Measurements from ENCODE around the gene REEP2.
"Not testable (repeated sequence)": the region's sequence is repeated elsewhere in the genome, so short reads cannot be mapped to it uniquely, and the experiment has no call there.

The REEP2 gene

DNA sequence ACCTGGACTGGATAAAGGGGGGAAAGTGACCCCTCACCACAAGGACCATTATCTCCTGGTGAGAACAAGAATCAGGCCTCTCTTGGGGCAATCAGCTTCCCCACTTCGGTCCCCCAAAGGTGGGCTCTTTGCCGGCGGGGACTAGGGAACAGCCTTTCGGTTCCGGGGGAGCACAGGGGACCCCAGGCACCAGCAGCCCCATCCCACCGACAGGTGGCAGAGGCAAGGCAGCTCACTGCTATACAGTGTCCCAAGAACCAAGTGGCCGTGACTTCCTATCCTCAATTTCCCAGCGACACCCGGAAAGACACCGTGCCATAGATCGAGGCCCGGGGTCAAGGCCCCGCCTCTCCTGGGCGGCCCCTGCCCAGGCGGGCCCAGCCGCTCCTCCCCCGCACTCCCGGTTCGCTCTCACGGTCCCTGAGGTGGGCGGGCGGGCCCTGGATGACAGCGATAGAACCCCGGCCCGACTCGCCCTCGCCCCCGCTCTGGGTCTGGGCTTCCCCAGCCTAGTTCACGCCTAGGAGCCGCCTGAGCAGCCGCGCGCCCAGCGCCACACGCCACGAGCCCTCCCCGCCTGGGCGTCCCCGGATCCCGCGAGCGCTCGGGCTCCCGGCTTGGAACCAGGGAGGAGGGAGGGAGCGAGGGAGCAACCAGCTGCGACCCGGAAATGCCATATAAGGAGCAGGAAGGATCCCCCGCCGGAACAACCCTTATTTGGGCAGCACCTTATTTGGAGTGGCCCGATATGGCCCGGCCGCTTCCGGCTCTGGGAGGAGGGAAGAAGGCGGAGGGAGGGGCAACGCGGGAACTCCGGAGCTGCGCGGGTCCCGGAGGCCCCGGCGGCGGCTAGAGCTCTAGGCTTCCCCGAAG, 25.8 kb downstream of the REEP2 start:
- intact Hi-C loops (cut with DNase I) = loop anchor here (1.0 to 2.0 kb wide), 3 partner anchors 28 to 78 kb away; partner anchors contain the start of gene ETF1
- DNase-seq = peak; percentile 94 to 100 (median 98)

DNA sequence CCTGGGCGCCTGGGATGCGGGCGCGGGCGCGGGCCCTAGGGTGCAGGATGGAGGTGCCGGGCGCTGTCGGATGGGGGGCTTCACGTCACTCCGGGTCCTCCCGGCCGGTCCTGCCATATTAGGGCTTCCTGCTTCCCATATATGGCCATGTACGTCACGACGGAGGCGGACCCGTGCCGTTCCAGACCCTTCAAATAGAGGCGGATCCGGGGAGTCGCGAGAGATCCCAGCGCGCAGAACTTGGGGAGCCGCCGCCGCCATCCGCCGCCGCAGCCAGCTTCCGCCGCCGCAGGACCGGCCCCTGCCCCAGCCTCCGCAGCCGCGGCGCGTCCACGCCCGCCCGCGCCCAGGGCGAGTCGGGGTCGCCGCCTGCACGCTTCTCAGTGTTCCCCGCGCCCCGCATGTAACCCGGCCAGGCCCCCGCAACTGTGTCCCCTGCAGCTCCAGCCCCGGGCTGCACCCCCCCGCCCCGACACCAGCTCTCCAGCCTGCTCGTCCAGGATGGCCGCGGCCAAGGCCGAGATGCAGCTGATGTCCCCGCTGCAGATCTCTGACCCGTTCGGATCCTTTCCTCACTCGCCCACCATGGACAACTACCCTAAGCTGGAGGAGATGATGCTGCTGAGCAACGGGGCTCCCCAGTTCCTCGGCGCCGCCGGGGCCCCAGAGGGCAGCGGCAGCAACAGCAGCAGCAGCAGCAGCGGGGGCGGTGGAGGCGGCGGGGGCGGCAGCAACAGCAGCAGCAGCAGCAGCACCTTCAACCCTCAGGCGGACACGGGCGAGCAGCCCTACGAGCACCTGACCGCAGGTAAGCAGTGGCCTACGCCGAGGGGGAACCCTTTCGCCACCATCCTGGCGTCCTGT, 26.6 kb downstream of the REEP2 start, which contains the start of gene EGR1:
EGR1 (plus strand) TSS at position 219 of the 864 bp plus-strand sequence; CDS start at position 502, 283 bp downstream.
- intact Hi-C loops (cut with DNase I) = loop anchor here (1.0 to 2.0 kb wide), 2 partner anchors 27 to 77 kb away; partner anchors contain the start of gene ETF1
- DNase-seq = peak; percentile 95 to 100 (median 97)

DNA sequence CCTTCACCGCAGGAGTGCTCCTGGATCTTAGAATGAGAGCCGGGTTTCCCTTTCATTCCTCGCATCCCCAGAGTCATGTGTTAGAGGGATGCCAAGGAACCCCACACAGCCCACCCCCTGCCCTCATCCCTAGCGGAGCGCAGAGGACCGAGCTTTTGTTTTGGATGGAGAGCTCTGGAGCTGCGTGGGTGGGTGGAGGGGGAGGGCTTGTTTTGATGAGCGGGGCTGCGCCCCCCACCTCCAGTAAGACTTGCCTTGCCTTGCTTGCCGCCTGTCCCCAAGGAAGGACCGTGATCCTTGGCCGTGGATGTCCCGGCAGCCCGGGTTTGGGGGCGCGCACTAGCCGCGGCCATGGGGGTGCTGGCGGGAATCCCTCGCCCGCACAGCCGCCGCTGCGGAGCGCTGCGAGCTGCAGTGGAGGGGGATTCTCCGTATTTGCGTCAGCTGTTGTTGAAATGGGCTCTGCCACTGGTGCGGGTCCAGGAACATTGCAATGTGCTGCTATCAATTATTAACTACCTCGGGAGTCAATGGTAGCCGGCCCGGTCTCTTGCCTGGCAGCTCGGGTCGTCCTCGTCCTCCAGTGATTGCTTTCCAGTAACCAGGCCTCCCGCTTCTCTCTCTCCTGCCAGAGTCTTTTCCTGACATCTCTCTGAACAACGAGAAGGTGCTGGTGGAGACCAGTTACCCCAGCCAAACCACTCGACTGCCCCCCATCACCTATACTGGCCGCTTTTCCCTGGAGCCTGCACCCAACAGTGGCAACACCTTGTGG, 27.5 kb downstream of the REEP2 start:
- intact Hi-C loops (cut with DNase I) = no loop called here
- peak in 2 of 10 donors; percentile 64 to 80 for DNase-seq

DNA sequence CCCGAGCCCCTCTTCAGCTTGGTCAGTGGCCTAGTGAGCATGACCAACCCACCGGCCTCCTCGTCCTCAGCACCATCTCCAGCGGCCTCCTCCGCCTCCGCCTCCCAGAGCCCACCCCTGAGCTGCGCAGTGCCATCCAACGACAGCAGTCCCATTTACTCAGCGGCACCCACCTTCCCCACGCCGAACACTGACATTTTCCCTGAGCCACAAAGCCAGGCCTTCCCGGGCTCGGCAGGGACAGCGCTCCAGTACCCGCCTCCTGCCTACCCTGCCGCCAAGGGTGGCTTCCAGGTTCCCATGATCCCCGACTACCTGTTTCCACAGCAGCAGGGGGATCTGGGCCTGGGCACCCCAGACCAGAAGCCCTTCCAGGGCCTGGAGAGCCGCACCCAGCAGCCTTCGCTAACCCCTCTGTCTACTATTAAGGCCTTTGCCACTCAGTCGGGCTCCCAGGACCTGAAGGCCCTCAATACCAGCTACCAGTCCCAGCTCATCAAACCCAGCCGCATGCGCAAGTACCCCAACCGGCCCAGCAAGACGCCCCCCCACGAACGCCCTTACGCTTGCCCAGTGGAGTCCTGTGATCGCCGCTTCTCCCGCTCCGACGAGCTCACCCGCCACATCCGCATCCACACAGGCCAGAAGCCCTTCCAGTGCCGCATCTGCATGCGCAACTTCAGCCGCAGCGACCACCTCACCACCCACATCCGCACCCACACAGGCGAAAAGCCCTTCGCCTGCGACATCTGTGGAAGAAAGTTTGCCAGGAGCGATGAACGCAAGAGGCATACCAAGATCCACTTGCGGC, 28.2 kb downstream of the REEP2 start:
- intact Hi-C loops (cut with DNase I) = no loop called here
- peak in 3 of 10 donors; percentile 78 to 90 (median 89) for DNase-seq

DNA sequence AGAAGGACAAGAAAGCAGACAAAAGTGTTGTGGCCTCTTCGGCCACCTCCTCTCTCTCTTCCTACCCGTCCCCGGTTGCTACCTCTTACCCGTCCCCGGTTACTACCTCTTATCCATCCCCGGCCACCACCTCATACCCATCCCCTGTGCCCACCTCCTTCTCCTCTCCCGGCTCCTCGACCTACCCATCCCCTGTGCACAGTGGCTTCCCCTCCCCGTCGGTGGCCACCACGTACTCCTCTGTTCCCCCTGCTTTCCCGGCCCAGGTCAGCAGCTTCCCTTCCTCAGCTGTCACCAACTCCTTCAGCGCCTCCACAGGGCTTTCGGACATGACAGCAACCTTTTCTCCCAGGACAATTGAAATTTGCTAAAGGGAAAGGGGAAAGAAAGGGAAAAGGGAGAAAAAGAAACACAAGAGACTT, 28.9 kb downstream of the REEP2 start:
- DNase-seq = peak in 1 of 10 donors; percentile 53
- intact Hi-C loops (cut with DNase I) = no loop called here

DNA sequence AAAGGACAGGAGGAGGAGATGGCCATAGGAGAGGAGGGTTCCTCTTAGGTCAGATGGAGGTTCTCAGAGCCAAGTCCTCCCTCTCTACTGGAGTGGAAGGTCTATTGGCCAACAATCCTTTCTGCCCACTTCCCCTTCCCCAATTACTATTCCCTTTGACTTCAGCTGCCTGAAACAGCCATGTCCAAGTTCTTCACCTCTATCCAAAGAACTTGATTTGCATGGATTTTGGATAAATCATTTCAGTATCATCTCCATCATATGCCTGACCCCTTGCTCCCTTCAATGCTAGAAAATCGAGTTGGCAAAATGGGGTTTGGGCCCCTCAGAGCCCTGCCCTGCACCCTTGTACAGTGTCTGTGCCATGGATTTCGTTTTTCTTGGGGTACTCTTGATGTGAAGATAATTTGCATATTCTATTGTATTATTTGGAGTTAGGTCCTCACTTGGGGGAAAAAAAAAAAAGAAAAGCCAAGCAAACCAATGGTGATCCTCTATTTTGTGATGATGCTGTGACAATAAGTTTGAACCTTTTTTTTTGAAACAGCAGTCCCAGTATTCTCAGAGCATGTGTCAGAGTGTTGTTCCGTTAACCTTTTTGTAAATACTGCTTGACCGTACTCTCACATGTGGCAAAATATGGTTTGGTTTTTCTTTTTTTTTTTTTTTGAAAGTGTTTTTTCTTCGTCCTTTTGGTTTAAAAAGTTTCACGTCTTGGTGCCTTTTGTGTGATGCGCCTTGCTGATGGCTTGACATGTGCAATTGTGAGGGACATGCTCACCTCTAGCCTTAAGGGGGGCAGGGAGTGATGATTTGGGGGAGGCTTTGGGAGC, 29.5 kb downstream of the REEP2 start:
- intact Hi-C loops (cut with DNase I) = no loop called here
- no peak for DNase-seq

DNA sequence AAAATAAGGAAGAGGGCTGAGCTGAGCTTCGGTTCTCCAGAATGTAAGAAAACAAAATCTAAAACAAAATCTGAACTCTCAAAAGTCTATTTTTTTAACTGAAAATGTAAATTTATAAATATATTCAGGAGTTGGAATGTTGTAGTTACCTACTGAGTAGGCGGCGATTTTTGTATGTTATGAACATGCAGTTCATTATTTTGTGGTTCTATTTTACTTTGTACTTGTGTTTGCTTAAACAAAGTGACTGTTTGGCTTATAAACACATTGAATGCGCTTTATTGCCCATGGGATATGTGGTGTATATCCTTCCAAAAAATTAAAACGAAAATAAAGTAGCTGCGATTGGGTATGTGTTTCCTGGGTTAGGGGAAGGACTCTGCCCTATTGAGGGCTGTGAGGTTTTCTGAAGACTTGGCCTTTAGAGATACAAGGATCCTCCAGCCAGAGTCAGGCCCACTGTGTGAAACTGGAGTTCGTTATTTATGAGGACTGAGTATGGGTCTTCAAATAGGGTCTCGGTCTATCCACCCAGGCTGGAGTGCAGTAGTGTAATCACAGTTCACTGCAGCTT, 30.2 kb downstream of the REEP2 start:
- intact Hi-C loops (cut with DNase I) = no loop called here
- no peak for DNase-seq

DNA sequence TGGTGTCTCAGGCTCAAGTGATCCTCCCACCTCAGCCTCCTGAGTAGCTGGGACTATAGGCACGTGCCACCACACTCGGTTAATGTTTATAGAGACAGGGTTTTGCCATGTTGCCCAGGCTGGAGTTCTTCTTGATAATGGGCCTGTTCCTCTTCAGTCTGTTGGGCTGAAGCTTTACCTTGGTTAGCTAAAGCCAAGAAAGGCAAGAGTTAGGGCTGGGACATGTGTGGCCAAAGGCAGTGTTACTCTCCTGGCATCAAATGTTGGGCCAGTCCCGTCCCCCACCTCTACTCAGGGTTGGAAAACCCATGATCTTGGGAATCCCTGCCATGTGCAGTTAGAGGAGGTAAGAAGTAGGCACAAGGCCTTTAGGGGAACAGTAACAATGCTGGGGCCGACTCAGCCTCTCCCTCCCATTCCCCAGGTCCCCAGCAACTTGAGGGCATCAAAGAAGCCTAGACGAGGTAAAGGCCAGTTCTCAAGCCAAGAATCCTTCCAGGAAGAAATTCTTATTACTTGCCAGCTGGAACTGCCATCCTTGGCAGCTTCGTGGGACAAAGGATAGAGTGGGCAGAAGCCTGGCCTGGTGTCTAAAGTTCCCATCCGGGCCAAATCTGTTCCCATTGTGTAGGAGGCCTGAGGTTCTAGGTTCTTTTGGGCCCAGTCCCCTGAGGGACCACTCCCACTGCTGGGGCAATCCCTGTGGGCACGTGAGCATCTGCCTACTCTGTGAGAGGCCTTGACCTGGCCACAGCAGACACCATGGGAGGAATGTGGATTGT, 30.9 kb downstream of the REEP2 start:
- peak in 1 of 10 donors; percentile 57 for DNase-seq
- intact Hi-C loops (cut with DNase I) = no loop called here

DNA sequence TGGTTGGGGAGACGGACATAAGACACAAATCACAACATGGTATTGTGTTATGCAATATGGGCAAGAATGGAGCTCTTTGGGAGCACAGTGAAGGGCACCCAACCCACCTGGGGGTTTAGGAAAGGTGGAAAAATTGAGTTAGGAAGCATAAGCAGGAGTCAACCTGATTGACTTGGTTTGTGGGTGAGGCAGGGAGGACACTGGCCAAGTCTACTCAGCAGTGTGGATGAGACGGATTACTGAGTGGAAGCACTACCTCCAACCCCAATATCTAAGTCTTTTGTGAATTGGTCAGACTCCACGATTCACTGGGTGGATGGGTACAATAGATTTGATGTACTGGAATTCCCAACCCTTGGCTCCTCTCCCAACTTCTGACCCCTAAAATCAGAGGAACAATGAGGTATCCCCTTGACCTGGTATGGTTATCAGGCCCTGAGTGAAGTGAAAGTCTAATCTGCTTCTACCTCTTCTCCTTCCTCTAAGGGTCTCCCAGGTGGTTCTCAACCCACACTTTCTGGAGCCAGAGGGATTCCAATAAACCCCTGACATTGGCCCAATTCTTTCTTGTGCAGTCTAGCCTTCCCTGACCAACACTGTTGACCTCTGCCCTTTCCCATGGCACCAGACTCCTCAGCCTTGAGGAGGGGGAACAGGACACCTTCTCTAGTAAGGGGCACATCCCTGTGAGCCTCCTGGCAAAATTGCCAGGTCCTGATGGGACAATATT, 31.6 kb downstream of the REEP2 start:
- DNase-seq = no peak

DNA sequence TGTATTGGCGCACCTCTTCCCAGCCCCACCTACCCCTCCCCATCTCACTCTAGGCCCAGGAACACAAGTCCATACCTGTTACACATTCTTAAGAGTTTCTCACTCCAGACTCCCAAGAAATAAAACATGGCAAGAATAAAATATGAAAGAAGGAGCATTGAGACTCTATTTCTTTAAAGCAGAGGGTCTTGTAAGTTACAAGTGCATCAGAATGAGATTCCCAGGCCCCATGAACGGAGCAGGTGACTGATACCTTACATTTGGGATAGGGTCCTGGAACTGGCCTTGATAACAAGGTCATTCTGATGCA, 32.1 kb downstream of the REEP2 start:
- no peak for DNase-seq
- intact Hi-C loops (cut with DNase I) = no loop called here

More for the DNA sequence above, 31.6 kb downstream of the REEP2 start:
- intact Hi-C loops (cut with DNase I) = no loop called here

DNA sequence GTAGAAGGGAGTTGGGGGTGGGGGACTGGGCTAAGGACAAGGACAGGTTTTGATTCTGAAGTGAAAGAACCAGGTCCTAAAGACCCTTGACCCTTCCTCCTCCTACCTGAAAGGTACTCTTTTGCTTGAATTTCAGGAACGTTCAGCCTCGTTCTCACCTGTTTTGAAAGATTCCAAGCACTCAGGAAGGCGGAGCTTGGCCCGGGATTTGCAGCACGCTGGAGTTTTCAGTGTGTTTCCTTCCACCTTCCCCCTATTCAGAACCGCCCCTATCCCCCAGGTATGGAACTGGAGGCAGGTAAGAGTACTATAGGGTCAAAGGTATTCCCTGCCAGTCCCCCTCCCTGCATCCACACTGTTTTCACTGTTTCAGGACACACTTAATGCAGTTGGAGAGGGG, 33.5 kb downstream of the REEP2 start:
- no peak for DNase-seq
- intact Hi-C loops (cut with DNase I) = no loop called here

DNA sequence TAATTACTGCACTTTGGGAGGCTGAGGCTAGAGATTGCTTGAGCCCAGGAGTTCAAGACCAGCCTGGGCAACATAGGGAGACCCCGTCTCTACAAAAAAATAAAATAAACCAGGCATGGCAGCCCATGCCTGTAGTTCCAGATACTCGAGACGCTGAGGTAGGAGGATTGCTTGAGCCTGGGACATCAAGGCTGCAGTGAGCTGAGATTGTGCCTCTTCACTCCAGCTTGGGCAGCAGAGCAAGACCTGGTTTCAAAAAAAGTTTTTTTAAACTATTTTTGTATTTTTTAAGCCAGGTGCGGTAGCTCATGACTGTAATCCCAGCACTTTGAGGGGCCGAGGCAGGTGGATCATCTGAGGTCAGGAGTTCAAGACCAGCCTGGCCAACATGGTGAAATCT, 34.3 kb downstream of the REEP2 start:
- intact Hi-C loops (cut with DNase I); DNase-seq: not testable (repeated sequence)

DNA sequence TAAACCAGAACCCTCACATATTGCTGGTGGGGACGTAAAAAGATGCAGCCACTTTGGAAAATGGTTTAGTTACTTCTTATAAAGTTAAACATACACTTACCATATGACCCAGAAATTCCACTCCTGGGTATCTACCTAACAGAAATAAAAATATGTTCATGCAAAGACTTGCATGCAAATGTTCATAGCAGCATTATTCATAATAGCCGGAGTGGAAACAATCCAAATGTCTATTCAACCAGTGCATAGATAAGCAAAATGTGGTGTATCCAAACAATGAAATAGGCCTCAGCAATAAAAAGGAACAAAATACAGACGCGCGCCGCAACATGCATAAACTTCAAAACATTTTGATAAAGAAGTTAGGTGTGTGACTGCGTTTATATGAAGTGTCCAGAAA, 38.1 kb downstream of the REEP2 start:
- intact Hi-C loops (cut with DNase I) = no loop called here
- DNase-seq = no peak

DNA sequence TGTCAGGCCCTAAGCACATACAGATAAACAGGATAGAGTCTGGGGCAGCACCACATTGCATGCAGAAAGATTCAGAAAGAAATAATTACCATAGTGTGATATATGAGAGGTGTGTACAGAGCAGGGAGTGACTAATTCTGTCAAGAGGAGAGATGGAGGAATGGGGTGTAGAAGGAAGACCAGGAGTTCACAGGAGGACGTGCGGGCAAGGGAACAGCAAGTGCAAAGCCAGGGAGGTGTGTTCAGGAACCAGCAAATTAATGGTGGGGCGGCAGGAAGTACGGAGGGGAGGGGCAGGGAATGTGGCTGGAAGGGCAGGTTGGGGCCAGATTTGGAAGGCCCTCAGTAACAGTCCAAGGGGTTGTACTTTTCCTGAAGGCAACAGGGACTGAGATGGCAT, 43.8 kb downstream of the REEP2 start:
- intact Hi-C loops (cut with DNase I) = no loop called here
- no peak for DNase-seq

DNA sequence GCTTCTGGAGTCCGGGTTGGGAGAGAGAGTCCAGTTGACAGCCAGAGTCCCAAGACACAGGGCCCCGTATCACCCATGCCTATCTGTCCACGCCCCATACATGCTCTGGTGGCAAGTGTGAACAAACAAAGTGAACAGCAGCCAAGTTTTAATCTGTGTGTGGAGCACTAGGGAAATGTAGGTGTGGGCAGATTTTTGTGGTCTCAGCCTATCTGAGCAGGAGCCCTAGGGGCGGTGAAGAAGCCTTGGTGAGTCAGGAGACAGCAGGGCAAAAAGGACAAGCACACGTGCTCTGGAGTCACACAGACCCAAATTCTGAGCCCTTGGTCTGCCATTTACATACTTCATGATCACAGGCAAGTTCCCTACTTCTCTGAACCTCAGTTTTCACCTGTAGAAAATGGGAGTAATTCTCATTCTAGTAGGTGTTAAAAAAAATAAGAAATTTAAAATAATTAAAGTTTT, 49.7 kb downstream of the REEP2 start:
- DNase-seq = no peak
- intact Hi-C loops (cut with DNase I) = no loop called here

DNA sequence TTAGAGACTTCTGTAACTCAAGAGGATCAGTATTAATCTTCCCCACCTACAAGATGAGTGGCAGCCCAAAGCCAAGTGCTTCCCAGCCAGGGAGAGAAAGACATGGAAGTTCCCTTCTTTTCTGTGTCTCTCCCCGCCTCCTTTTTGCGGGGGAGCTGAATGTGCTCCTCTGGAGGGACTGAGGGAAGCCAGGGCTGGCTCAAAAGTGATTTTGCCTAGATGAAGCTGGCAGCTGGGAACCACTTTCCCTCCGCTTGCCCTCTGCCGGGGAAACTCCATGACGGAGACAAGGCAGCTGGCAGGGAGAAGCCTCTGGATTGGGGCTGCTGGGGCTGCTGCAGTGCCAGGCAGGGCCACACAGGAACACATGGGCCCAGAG, 50.8 kb downstream of the REEP2 start:
- peak in 9 of 10 donors; percentile 31 to 96 (median 73) for DNase-seq
- intact Hi-C loops (cut with DNase I) = no loop called here
